HEK293T (cell line): ENCODE data around the gene CBL.

ENCODE experiments used
- BHLHE40 ChIP-seq: fragments of 450-650 bp; IDR thresholded peaks from 2 replicates; pipeline ENCODE4 v1.6.1; 2016; ENCODE audit warnings: mild to moderate bottlenecking, moderate library complexity, borderline replicate concordance
- FOXM1 ChIP-seq: fragments of 450-650 bp; IDR thresholded peaks from 2 replicates; pipeline ENCODE4 v1.6.1; 2017; ENCODE audit warnings: mild to moderate bottlenecking, borderline replicate concordance
- NFRKB ChIP-seq: fragments of 450-650 bp; IDR thresholded peaks from 2 replicates; pipeline ENCODE4 v1.6.1; 2016; ENCODE audit warnings: mild to moderate bottlenecking, moderate library complexity
- SUZ12 ChIP-seq: fragments of 450-650 bp; IDR thresholded peaks from 2 replicates; pipeline ENCODE4 v1.6.1; 2016; ENCODE audit warnings: mild to moderate bottlenecking
- TARDBP ChIP-seq: fragments of 450-650 bp; IDR thresholded peaks from 2 replicates; pipeline ENCODE4 v1.6.1; 2016

DNA sequence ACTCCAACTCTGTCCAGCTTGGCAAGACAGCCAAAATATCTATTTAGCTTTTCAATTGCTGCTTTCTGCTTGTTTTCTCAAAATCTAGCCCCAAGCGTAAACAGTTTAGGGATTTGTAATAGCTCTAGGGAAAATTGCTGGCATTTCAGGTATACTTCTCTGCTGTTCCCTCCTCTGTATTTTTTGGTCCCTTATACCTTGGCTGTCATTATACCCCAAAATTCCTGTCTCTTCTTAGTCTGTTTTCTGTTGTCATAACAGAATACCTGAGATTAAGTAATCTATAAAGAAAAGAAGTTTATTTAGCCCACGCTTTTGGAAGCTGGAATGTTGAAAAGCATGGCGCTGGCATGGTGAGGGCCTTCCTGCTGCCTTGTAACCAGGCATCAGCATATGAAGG lies 87.3 kb downstream of the CBL start:
- TF ChIP-seq BHLHE40 (no peak), TARDBP (no peak), FOXM1 (no peak), NFRKB (no peak), SUZ12 (no peak)
